Thyroid gland (tissue), 4 donors: ENCODE results near the gene TP53BP2. TPM values are rescaled to one million over a fixed set of nuclear protein-coding genes. Genes with fewer than 3 reads are reported as not detected.

Experiments
- DNase-seq, 2 donors: peaks; one replicate each; pipeline ENCODE4 v3.0.0-alpha.2; 2019
- H3K27ac ChIP-seq, 3 donors: fragments of 200-600 bp; sonication (generic); 1 replicate in 2 of 3; 2 replicates in 1 of 3; pipeline ENCODE4 v1.5.1; 2016 to 2019; ENCODE audit warnings: mild to moderate bottlenecking in 1 of 3, moderate library complexity in 1 of 3
- H3K27me3 ChIP-seq: fragments of 200-600 bp; sonication (generic); one replicate; pipeline ENCODE4 v1.5.1; 2019
- H3K36me3 ChIP-seq, 2 donors: fragments of 200-600 bp; sonication (generic); one replicate each; pipeline ENCODE4 v1.5.1; 2016 to 2019
- H3K4me1 ChIP-seq, 2 donors: fragments of 200-600 bp; sonication (generic); one replicate each; pipeline ENCODE4 v1.5.1; 2017 to 2019
- H3K4me3 ChIP-seq, 3 donors: fragments of 200-600 bp; sonication (generic); replicated peaks in 1 of 3; 1 replicate in 2 of 3; 2 replicates in 1 of 3; pipeline ENCODE4 v1.5.1; 2016; ENCODE audit warnings: mild to moderate bottlenecking in 1 of 3
- H3K9me3 ChIP-seq: fragments of 200-600 bp; sonication (generic); one replicate; pipeline ENCODE4 v1.5.1; 2017
- CTCF ChIP-seq, 6 experiments: fragments of 200-600 bp in 3 of 6; fragments of 450-650 bp in 3 of 6; sonication (generic) in 3 of 6; IDR thresholded peaks; one replicate each; pipeline ENCODE4 v1.5.1; 2016 to 2019; ENCODE audit warnings: antibody characterized with exemption in 6 of 6, mild to moderate bottlenecking in 2 of 6, inconsistent platforms in 1 of 6, moderate library complexity in 1 of 6
- POLR2A ChIP-seq, 2 donors: fragments of 450-650 bp; IDR thresholded peaks; one replicate each; pipeline ENCODE4 v1.6.1; 2017; ENCODE audit warnings: antibody characterized with exemption in 2 of 2, mild to moderate bottlenecking in 2 of 2, moderate library complexity in 1 of 2
- WGBS, 2 donors: methylation state at CpG; one replicate each; pipeline ENCODE4 v1.1.5; 2017; 5-methylcytosine and 5-hydroxymethylcytosine counted together
- intact Hi-C: fragments of 100-400 bp; cut with DNase I; formaldehyde crosslinking; loops from one replicate; pipeline ENCODE4 v1.15.1; 2023
- total RNA-seq, 4 donors: library from RNA; depleted of rRNA; stranded (reverse); fragments of >200 nt; gene quantifications; one replicate each; pipeline ENCODE4 v1.2.3, GENCODE V29; 2016

Gene TP53BP2
- total RNA-seq, 4 donors from 2014 or later = 58.2 to 98.0 (median 76.1) TPM

- no peak for DNase-seq
- Histone ChIP-seq H3K27me3 (no peaks in the 10 kb centered on the region), H3K27ac (peak overlapping the region in 2 of 3 donors; percentile 0 to 22), H3K36me3 (no peaks in the 10 kb centered on the region), H3K9me3 (no peaks in the 10 kb centered on the region), H3K4me3 (no peak overlapping the region), H3K4me1 (peaks cover 55 to 70% of the 10 kb centered on the region in 2 donors)
- TF ChIP-seq CTCF (IDR thresholded peaks at IDR 0.05) (no peak), POLR2A (IDR thresholded peaks at IDR 0.05) (no peak)
- 72 to 77% methylated on average over 3 of the region's 3 CpGs for WGBS, 2 donors
- intact Hi-C loops = no loop called here
Measured at GRCh38 chr1:223834660-223835263, 11.0 kb downstream of the TP53BP2 start.

- Histone ChIP-seq H3K4me3 (no peak overlapping the region), H3K4me1 (peaks cover 55 to 72% of the 10 kb centered on the region in 2 donors), H3K36me3 (no peaks in the 10 kb centered on the region), H3K27me3 (no peaks in the 10 kb centered on the region), H3K9me3 (no peaks in the 10 kb centered on the region), H3K27ac (peak overlapping the region in 1 of 3 donors; percentile 6)
- TF ChIP-seq POLR2A (IDR thresholded peaks at IDR 0.05) = no peak
- no peak for TF ChIP-seq CTCF (IDR thresholded peaks at IDR 0.05)
- DNase-seq = no peak
- intact Hi-C loops = no loop called here
- WGBS, 2 donors = 91 to 100% methylated on average over 2 of the region's 2 CpGs
Measured at GRCh38 chr1:223833948-223834347, 11.8 kb downstream of the TP53BP2 start.

GRCh38 chr1:223832637-223832943 lies 13.2 kb downstream of the TP53BP2 start:
- 15 to 39% methylated on average over 3 of the region's 3 CpGs for WGBS, 2 donors

GRCh38 chr1:223831755-223832636 lies 13.8 kb downstream of the TP53BP2 start:
- peaks cover 38 to 65% of the 10 kb centered on the region in 2 donors for H3K4me1 ChIP-seq
- TF ChIP-seq POLR2A (IDR thresholded peaks at IDR 0.05) (no peak), CTCF (IDR thresholded peaks at IDR 0.05) (no peak)
- intact Hi-C loops = no loop called here
- WGBS, 2 donors = 63 to 65% methylated on average over 3 of the region's 3 CpGs
- no peak for DNase-seq
- no peaks in the 10 kb centered on the region for H3K9me3 ChIP-seq
- H3K27me3 ChIP-seq = no peaks in the 10 kb centered on the region
- H3K27ac ChIP-seq = peak overlapping the region; percentile 47 to 65 (median 58)
- H3K4me3 ChIP-seq = no peak overlapping the region
- H3K36me3 ChIP-seq = no peaks in the 10 kb centered on the region

More at GRCh38 chr1:223832637-223832943, 13.2 kb downstream of the TP53BP2 start:
- intact Hi-C loops = no loop called here
- Histone ChIP-seq H3K27me3 (no peaks in the 10 kb centered on the region), H3K4me1 (peaks cover 44 to 65% of the 10 kb centered on the region in 2 donors), H3K27ac (peak overlapping the region; percentile 47 to 65 (median 58)), H3K9me3 (no peaks in the 10 kb centered on the region), H3K36me3 (no peaks in the 10 kb centered on the region), H3K4me3 (no peak overlapping the region)
- DNase-seq = peak; percentile 86 to 87
- TF ChIP-seq POLR2A (IDR thresholded peaks at IDR 0.05) = peak in 1 of 2 donors; percentile 42
- TF ChIP-seq CTCF (IDR thresholded peaks at IDR 0.05) = peak in 2 of 6 experiments; percentile 16

- Histone ChIP-seq H3K27ac (no peak overlapping the region), H3K9me3 (no peaks in the 10 kb centered on the region), H3K27me3 (no peaks in the 10 kb centered on the region), H3K4me3 (no peak overlapping the region), H3K4me1 (peaks cover 28 to 62% of the 10 kb centered on the region in 2 donors), H3K36me3 (no peaks in the 10 kb centered on the region)
- intact Hi-C loops = no loop called here
- no peak for TF ChIP-seq CTCF (IDR thresholded peaks at IDR 0.05)
- TF ChIP-seq POLR2A (IDR thresholded peaks at IDR 0.05) = no peak
- WGBS, 2 donors = 88 to 90% methylated on average over 1 of the region's 1 CpG
- DNase-seq = no peak
Measured at GRCh38 chr1:223829678-223830077, 16.1 kb downstream of the TP53BP2 start.
